NCI-H146 treated with DMSO at 0.1 percent for 48 hours (cell line): Measurements from ENCODE around the gene TMEM248.
"Not testable (repeated sequence)": the region's sequence is repeated elsewhere in the genome, so short reads cannot be mapped to it uniquely, and the experiment has no call there.

Source experiments
- DNase-seq: peaks from one replicate; lab custom pipeline; 2025; ENCODE audit not compliant: unreplicated experiment; lab: John Stamatoyannopoulos, UW

TMEM248 gene

GRCh38 chr7:66920769-66921395 lies at the start of gene TMEM248:
Gene TMEM248, plus strand, starts transcription at chr7:66921225. Its CDS starts 20,641 bp downstream, at chr7:66941866.
- DNase-seq: peak; percentile 66

GRCh38 chr7:66873476-66873875 lies 47.5 kb upstream of the TMEM248 start:
- DNase-seq: no peak

GRCh38 chr7:66877577-66878300 lies 43.3 kb upstream of the TMEM248 start:
- no peak for DNase-seq

GRCh38 chr7:66878301-66878685 lies 42.7 kb upstream of the TMEM248 start:
- not testable (repeated sequence) for DNase-seq

GRCh38 chr7:66880053-66880452 lies 41.0 kb upstream of the TMEM248 start:
- no peak for DNase-seq

- not testable (repeated sequence) for DNase-seq
Measured at GRCh38 chr7:66880577-66880976, 40.4 kb upstream of the TMEM248 start.

GRCh38 chr7:66883716-66884115 lies 37.3 kb upstream of the TMEM248 start:
- DNase-seq: no peak

- DNase-seq: not testable (repeated sequence)
Measured at GRCh38 chr7:66884556-66884955, 36.5 kb upstream of the TMEM248 start.

- no peak for DNase-seq
Measured at GRCh38 chr7:66886152-66886551, 34.9 kb upstream of the TMEM248 start.

GRCh38 chr7:66888223-66888622 lies 32.8 kb upstream of the TMEM248 start:
- DNase-seq: not testable (repeated sequence)

GRCh38 chr7:66894463-66895080 lies 26.5 kb upstream of the TMEM248 start:
- no peak for DNase-seq

GRCh38 chr7:66896441-66896840 lies 24.6 kb upstream of the TMEM248 start:
- no peak for DNase-seq

GRCh38 chr7:66899552-66900280 lies 21.3 kb upstream of the TMEM248 start:
- no peak for DNase-seq

- no peak for DNase-seq
Measured at GRCh38 chr7:66901941-66902843, 18.8 kb upstream of the TMEM248 start.

GRCh38 chr7:66902844-66903180 lies 18.2 kb upstream of the TMEM248 start:
- no peak for DNase-seq

- no peak for DNase-seq
Measured at GRCh38 chr7:66903360-66904062, 17.5 kb upstream of the TMEM248 start.

- no peak for DNase-seq
Measured at GRCh38 chr7:66904063-66904593, 16.9 kb upstream of the TMEM248 start.

- DNase-seq: no peak
Measured at GRCh38 chr7:66905278-66905677, 15.7 kb upstream of the TMEM248 start.

- DNase-seq: no peak
Measured at GRCh38 chr7:66905689-66906088, 15.3 kb upstream of the TMEM248 start.

- DNase-seq: no peak
Measured at GRCh38 chr7:66907731-66908130, 13.3 kb upstream of the TMEM248 start.
